Medulla oblongata (tissue), 1 donor: Measurements from ENCODE around the gene SINHCAF.
"Not testable (repeated sequence)": the region's sequence is repeated elsewhere in the genome, so short reads cannot be mapped to it uniquely, and the experiment has no call there.

Experiments
- DNase-seq: peaks from one replicate; pipeline ENCODE4 v3.0.0-alpha.2; 2015; ENCODE audit errors: extremely low spot score

Gene SINHCAF

GRCh38 chr12:31265722-31266121, 60.2 kb downstream of the SINHCAF start:
- no peak for DNase-seq

- DNase-seq: no peak
Observed at GRCh38 chr12:31263661-31264060, 62.3 kb downstream of the SINHCAF start.

- no peak for DNase-seq
Observed at GRCh38 chr12:31261744-31262143, 64.2 kb downstream of the SINHCAF start.

GRCh38 chr12:31260840-31261239, 65.1 kb downstream of the SINHCAF start:
- DNase-seq: no peak

GRCh38 chr12:31259136-31259886, 66.6 kb downstream of the SINHCAF start:
- DNase-seq: no peak

- no peak for DNase-seq
Observed at GRCh38 chr12:31257784-31258183, 68.2 kb downstream of the SINHCAF start.

GRCh38 chr12:31251707-31252611, 74.0 kb downstream of the SINHCAF start:
- DNase-seq: not testable (repeated sequence)

GRCh38 chr12:31250179-31250578, 75.8 kb downstream of the SINHCAF start:
- DNase-seq: no peak

GRCh38 chr12:31249356-31249755, 76.6 kb downstream of the SINHCAF start:
- no peak for DNase-seq

- DNase-seq: no peak
Observed at GRCh38 chr12:31248815-31249214, 77.1 kb downstream of the SINHCAF start.

- DNase-seq: no peak
Observed at GRCh38 chr12:31248337-31248736, 77.6 kb downstream of the SINHCAF start.

- DNase-seq: no peak
Observed at GRCh38 chr12:31246470-31246850, 79.5 kb downstream of the SINHCAF start.

- DNase-seq: no peak
Observed at GRCh38 chr12:31245822-31246469, 80.0 kb downstream of the SINHCAF start.

GRCh38 chr12:31242418-31242817, 83.5 kb downstream of the SINHCAF start:
- DNase-seq: not testable (repeated sequence)

GRCh38 chr12:31238764-31239387, 87.1 kb downstream of the SINHCAF start:
- DNase-seq: peak; percentile 80

- not testable (repeated sequence) for DNase-seq
Observed at GRCh38 chr12:31238333-31238732, 87.6 kb downstream of the SINHCAF start.

- no peak for DNase-seq
Observed at GRCh38 chr12:31236998-31237637, 88.8 kb downstream of the SINHCAF start.

- no peak for DNase-seq
Observed at GRCh38 chr12:31235868-31236395, 90.0 kb downstream of the SINHCAF start.

GRCh38 chr12:31234955-31235867, 90.7 kb downstream of the SINHCAF start:
- peak; percentile 71 for DNase-seq
